Aorta (tissue), 5 donors: ENCODE results near the gene AMMECR1. TPM values are rescaled to one million over a fixed set of nuclear protein-coding genes. Genes with fewer than 3 reads are reported as not detected.

ENCODE experiments used
- ATAC-seq: fragments of 200-7000 bp; cut with Tn5 transposase; one replicate; pipeline ENCODE4 v1.9.1; 2022; ENCODE audit warnings: moderate library complexity; ENCODE audit not compliant: low FRiP score
- DNase-seq, 2 donors: peaks; one replicate each; pipeline ENCODE4 v3.0.0-alpha.2; 2020
- H3K27ac ChIP-seq, 2 donors: one replicate each; pipeline ENCODE4 v1.5.1; 2013; ENCODE audit warnings: low read length in 2 of 2, mild to moderate bottlenecking in 2 of 2, moderate library complexity in 2 of 2, control low read depth in 1 of 2, inconsistent platforms in 1 of 2, low read depth in 1 of 2
- H3K27me3 ChIP-seq, 2 donors: one replicate each; pipeline ENCODE4 v1.6.1; 2013; ENCODE audit warnings: control low read depth in 1 of 2, low read length in 1 of 2, mild to moderate bottlenecking in 1 of 2, moderate library complexity in 1 of 2; ENCODE audit not compliant: insufficient read depth in 2 of 2, control insufficient read depth in 1 of 2
- H3K36me3 ChIP-seq, 2 donors: one replicate each; pipeline ENCODE4 v1.6.1; 2013; ENCODE audit warnings: control low read depth in 1 of 2, low read length in 1 of 2, mild to moderate bottlenecking in 1 of 2; ENCODE audit not compliant: insufficient read depth in 2 of 2, control insufficient read depth in 1 of 2
- H3K4me1 ChIP-seq, 2 donors: one replicate each; pipeline ENCODE4 v1.6.1; 2013; ENCODE audit warnings: low read length in 2 of 2, control low read depth in 1 of 2, mild to moderate bottlenecking in 1 of 2, moderate library complexity in 1 of 2; ENCODE audit not compliant: insufficient read depth in 2 of 2, control insufficient read depth in 1 of 2
- H3K4me3 ChIP-seq, 2 donors: one replicate each; pipeline ENCODE4 v1.5.1; 2013; ENCODE audit warnings: low read length in 2 of 2, control low read depth in 1 of 2, mild to moderate bottlenecking in 1 of 2
- H3K9me3 ChIP-seq: one replicate; pipeline ENCODE4 v1.6.1; 2013; ENCODE audit warnings: mild to moderate bottlenecking, low read length; ENCODE audit not compliant: control insufficient read depth
- WGBS, 2 donors: extraction: QIAGEN DNeasy Blood & Tissue Kit; methylation state at CpG; one replicate each; pipeline ENCODE4 v1.1.7; 2013; 5-methylcytosine and 5-hydroxymethylcytosine counted together
- intact Hi-C, 2 donors: fragments of 100-400 bp; cut with DNase I; formaldehyde crosslinking; loops; one replicate each; pipeline versions ENCODE4 v1.14.2 to v1.15.0; 2022
- polyA plus RNA-seq, 2 donors: library from polyadenylated mRNA; stranded (reverse); fragments of 200-250 nt; gene quantifications; one replicate each; pipeline ENCODE4 v1.2.3, GENCODE V29; 2013
- total RNA-seq, 2 donors: library from RNA; stranded (reverse); fragmentation: NEBNext Ultra II Directional; extraction: Animal tissue kit (Norgen Biotek cat#: 25700); gene quantifications; one replicate each; pipeline ENCODE4 v1.2.1, GENCODE V29; 2021
- donor health status: healthy with polysubstance abuse.
- donor health status: Bipolar disorder and iron deficiency.
- donor health status: DM: no; HTN: no; CAD: no.
- donor health status: DM: no; HTN: no; CAD: no.
- donor health status: DM: yes; HTN: yes; CAD: no.

The AMMECR1 gene
- total and polyA plus RNA-seq, 4 donors = 0.92 to 4.0 (median 2.3) TPM

DNA sequence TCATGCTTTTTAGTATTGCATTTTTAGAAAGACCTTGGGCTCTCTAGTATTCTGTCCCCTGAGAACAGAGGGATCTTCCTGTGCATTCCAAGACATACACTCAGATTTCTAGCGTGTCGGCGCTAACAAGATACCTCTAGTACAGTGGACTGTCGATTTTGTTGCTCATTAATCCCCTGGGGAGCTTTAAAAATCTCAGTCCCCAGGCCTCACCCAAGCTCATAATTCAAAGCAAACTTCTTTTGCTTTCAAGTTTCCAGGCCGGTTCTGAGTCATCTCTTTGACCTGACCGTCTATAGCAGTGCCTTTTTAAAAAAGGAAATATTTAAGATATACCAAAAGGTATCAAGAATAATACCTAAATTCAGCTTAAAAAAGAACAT lies 137.0 kb downstream of the AMMECR1 start:
- Histone ChIP-seq H3K4me1 (no peaks in the 10 kb centered on the region), H3K4me3 (no peak overlapping the region), H3K9me3 (no peaks in the 10 kb centered on the region), H3K27me3 (no peaks in the 10 kb centered on the region), H3K36me3 (no peaks in the 10 kb centered on the region), H3K27ac (no peak overlapping the region)
- intact Hi-C loops = no loop called here
- 36 to 41% methylated on average over 6 of the region's 6 CpGs for WGBS, 2 donors
- no peak for ATAC-seq
- no peak for DNase-seq

GRCh38 chrX:110180176-110180927 lies 137.5 kb downstream of the AMMECR1 start:
- Histone ChIP-seq H3K4me1 (no peaks in the 10 kb centered on the region), H3K4me3 (no peak overlapping the region), H3K9me3 (no peaks in the 10 kb centered on the region), H3K27me3 (no peaks in the 10 kb centered on the region), H3K36me3 (no peaks in the 10 kb centered on the region), H3K27ac (no peak overlapping the region)
- intact Hi-C loops = no loop called here
- ATAC-seq = peak; percentile 44
- WGBS, 2 donors = 56 to 76% methylated on average over 5 of the region's 5 CpGs
- DNase-seq = no peak

GRCh38 chrX:110178179-110178865 lies 139.6 kb downstream of the AMMECR1 start:
- Histone ChIP-seq H3K4me1 (no peaks in the 10 kb centered on the region), H3K36me3 (no peaks in the 10 kb centered on the region), H3K4me3 (no peak overlapping the region), H3K9me3 (no peaks in the 10 kb centered on the region), H3K27me3 (no peaks in the 10 kb centered on the region), H3K27ac (no peak overlapping the region)
- ATAC-seq (no peak), DNase-seq (no peak)
- intact Hi-C loops = no loop called here
- WGBS, 2 donors = 81 to 98% methylated on average over 5 of the region's 5 CpGs

DNA sequence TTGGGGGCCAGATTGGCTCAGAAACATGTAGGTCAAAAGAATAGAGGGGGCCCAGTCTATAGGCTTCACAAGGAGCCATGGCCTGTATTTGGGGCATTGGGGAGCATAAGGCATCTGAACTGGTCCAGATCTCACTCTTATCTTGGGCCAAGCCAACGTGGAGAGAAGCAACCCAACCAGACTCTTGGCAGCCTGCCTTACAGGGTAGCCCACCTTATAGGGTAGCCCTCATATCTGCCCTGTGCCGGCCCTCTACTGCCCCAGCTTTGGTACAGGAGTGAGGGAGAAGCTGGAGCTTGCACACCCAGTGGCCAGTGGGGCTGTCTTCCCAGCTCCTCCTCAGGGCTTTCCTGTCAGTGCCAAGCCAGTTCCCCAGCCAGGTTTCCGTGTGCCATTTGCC lies 142.2 kb downstream of the AMMECR1 start:
- Histone ChIP-seq H3K4me3 (no peak overlapping the region), H3K27ac (no peak overlapping the region), H3K4me1 (no peaks in the 10 kb centered on the region), H3K36me3 (no peaks in the 10 kb centered on the region), H3K9me3 (no peaks in the 10 kb centered on the region), H3K27me3 (no peaks in the 10 kb centered on the region)
- DNase-seq (no peak), ATAC-seq (no peak)
- intact Hi-C loops = no loop called here
- 58 to 73% methylated on average over 3 of the region's 3 CpGs for WGBS, 2 donors

DNA sequence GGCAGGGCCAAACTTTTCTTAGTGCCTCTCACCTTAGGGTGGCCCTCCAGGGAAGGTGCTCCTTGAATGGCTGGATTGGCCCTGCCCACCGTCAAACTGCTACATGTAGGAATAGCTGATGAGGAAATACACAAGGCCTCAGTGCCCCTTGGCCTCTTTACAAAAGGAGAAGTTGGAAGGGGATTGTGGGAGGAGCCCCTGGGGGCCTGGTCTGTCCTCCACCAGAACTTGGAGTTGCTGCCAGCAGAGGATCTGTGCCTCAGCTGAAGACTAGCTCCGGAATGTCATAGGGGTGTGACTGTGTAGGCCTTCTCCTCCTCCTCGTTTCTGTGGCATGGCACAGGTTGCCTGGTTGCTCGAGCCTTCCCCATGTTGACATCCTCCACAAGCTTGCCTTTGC lies 142.7 kb downstream of the AMMECR1 start:
- Histone ChIP-seq H3K36me3 (no peaks in the 10 kb centered on the region), H3K4me1 (no peaks in the 10 kb centered on the region), H3K9me3 (no peaks in the 10 kb centered on the region), H3K27me3 (no peaks in the 10 kb centered on the region), H3K27ac (no peak overlapping the region), H3K4me3 (no peak overlapping the region)
- DNase-seq (no peak), ATAC-seq (no peak)
- intact Hi-C loops = no loop called here
- WGBS, 2 donors = 80 to 88% methylated on average over 4 of the region's 4 CpGs

- Histone ChIP-seq H3K27me3 (no peaks in the 10 kb centered on the region), H3K4me1 (no peaks in the 10 kb centered on the region), H3K9me3 (no peaks in the 10 kb centered on the region), H3K4me3 (no peak overlapping the region), H3K36me3 (no peaks in the 10 kb centered on the region), H3K27ac (no peak overlapping the region)
- ATAC-seq (no peak), DNase-seq (no peak)
- intact Hi-C loops = no loop called here
- 56 to 62% methylated on average over 19 of the region's 19 CpGs for WGBS, 2 donors
These were observed 144.4 kb downstream of the AMMECR1 start for GRCh38 chrX:110173192-110174175.

DNA sequence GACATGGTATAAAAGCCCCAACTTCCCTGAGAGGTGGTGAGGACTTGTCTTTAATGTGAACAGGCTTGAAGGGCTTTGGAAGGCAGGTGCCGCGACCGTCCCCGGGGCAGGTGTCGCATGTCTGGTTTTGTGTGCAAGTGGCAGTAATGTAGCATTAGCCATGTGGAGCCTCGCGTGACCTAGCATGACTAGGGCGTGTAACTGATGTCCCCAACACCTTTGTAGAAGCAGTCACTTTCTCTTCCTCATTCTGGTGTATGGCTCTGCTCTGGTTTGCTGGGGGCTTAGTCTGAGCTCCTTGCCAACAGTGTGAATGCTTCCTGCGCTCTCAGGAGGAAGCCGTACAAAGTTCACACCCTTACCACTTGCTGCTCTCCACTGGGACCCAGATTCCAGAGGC lies 145.7 kb downstream of the AMMECR1 start:
- intact Hi-C loops = no loop called here
- no peak for ATAC-seq
- Histone ChIP-seq H3K4me3 (no peak overlapping the region), H3K27ac (no peak overlapping the region), H3K4me1 (no peaks in the 10 kb centered on the region), H3K36me3 (no peaks in the 10 kb centered on the region), H3K27me3 (no peaks in the 10 kb centered on the region), H3K9me3 (no peaks in the 10 kb centered on the region)
- DNase-seq = no peak
- 90 to 98% methylated on average over 10 of the region's 10 CpGs for WGBS, 2 donors

DNA sequence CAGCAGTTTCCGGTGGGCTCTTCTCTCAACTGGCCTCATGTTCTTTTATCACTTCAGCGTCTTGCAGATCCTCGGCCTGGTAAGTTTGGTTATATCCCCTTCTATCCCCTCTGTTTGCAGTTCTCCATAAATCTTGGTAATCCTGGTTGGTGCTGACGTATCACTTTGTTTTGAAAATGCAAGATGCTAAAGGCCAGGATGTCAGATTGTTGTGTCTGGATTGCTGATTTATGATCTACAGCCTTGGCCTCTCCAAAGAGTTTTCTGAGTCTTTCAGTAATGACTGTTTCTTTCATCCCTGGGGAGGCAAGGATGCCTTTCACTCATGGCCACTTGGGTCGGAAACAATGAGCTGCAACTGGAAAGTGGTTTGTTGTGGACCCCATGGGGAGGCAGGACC lies 146.4 kb downstream of the AMMECR1 start:
- DNase-seq (no peak), ATAC-seq (no peak)
- Histone ChIP-seq H3K9me3 (no peaks in the 10 kb centered on the region), H3K4me3 (no peak overlapping the region), H3K27me3 (no peaks in the 10 kb centered on the region), H3K4me1 (no peaks in the 10 kb centered on the region), H3K27ac (no peak overlapping the region), H3K36me3 (no peaks in the 10 kb centered on the region)
- intact Hi-C loops = no loop called here
- 81 to 97% methylated on average over 5 of the region's 5 CpGs for WGBS, 2 donors
